ENCODE measurements around the gene ZNF683.

DNA sequence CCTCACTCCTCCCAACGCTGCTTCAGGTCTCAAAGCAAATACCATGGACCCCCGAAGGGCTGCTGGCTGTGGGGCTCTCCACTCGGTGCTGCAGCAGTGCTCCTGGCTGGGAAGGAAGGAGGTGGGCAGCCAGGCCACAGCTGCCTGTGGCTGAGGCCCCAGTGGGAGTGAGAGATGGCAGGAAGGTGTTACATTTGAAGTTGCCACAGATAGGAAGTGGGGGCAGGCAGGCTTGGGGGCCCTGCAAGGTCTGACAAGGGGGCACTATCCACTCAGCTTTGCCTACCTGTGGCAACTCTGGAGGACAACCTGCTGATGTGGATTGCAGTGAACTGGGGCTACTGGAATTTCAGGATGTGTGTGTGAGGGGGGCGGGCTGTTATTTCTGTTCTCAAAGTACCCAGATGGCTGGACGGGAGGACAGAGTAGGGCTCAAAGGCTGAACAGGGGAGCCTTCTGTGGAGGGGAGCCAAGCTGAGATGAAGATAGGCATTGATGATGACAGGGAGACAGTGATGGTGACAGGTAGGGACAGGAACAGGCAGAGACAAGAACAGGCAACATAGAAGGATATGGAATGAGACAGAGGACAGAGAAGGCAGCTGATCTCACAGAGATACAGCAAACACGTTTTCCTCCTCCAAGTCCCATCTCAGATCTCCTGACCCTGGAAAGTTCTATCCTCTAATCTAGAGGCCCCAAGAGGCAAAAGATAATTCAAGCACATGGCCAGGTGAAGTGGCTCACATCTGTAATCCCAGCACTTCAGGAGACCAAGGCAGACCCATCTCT is 1.8 kb downstream of the ZNF683 start:
- TF ChIP-seq POLR2AphosphoS5 (IDR thresholded peaks at IDR 0.05; ENCODE audit: low read depth) (no peak), ZNF114 (CRISPR knock-in tag; IDR thresholded peaks at IDR 0.05) (no peak), CREB1 (CRISPR knock-in tag; IDR thresholded peaks at IDR 0.05; ENCODE audit: low read depth) (no peak), EZH2 (IDR thresholded peaks at IDR 0.05; ENCODE audit: low read depth, unreplicated experiment) (no peak), JUNB (IDR thresholded peaks at IDR 0.05; ENCODE audit: unreplicated experiment) (no peak)
- TF ChIP-seq, protein P1, sequence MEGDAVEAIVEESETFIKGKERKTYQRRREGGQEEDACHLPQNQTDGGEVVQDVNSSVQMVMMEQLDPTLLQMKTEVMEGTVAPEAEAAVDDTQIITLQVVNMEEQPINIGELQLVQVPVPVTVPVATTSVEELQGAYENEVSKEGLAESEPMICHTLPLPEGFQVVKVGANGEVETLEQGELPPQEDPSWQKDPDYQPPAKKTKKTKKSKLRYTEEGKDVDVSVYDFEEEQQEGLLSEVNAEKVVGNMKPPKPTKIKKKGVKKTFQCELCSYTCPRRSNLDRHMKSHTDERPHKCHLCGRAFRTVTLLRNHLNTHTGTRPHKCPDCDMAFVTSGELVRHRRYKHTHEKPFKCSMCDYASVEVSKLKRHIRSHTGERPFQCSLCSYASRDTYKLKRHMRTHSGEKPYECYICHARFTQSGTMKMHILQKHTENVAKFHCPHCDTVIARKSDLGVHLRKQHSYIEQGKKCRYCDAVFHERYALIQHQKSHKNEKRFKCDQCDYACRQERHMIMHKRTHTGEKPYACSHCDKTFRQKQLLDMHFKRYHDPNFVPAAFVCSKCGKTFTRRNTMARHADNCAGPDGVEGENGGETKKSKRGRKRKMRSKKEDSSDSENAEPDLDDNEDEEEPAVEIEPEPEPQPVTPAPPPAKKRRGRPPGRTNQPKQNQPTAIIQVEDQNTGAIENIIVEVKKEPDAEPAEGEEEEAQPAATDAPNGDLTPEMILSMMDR (conservative IDR thresholded peaks at IDR 0.05; ENCODE audit: low read depth in 2 of 2) = no peak
- TF ChIP-seq, protein P2, sequence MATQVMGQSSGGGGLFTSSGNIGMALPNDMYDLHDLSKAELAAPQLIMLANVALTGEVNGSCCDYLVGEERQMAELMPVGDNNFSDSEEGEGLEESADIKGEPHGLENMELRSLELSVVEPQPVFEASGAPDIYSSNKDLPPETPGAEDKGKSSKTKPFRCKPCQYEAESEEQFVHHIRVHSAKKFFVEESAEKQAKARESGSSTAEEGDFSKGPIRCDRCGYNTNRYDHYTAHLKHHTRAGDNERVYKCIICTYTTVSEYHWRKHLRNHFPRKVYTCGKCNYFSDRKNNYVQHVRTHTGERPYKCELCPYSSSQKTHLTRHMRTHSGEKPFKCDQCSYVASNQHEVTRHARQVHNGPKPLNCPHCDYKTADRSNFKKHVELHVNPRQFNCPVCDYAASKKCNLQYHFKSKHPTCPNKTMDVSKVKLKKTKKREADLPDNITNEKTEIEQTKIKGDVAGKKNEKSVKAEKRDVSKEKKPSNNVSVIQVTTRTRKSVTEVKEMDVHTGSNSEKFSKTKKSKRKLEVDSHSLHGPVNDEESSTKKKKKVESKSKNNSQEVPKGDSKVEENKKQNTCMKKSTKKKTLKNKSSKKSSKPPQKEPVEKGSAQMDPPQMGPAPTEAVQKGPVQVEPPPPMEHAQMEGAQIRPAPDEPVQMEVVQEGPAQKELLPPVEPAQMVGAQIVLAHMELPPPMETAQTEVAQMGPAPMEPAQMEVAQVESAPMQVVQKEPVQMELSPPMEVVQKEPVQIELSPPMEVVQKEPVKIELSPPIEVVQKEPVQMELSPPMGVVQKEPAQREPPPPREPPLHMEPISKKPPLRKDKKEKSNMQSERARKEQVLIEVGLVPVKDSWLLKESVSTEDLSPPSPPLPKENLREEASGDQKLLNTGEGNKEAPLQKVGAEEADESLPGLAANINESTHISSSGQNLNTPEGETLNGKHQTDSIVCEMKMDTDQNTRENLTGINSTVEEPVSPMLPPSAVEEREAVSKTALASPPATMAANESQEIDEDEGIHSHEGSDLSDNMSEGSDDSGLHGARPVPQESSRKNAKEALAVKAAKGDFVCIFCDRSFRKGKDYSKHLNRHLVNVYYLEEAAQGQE (IDR thresholded peaks at IDR 0.05; ENCODE audit: unreplicated experiment) = no peak
